HG02938 (cell line): ENCODE measurements around the gene CRACR2B.

Source experiments
- ATAC-seq: cut with Tn5 transposase; IDR thresholded peaks from one replicate; pipeline ENCODE4 v1.9.1; 2021; ENCODE audit warnings: mild to moderate bottlenecking, moderate library complexity; ENCODE audit not compliant: unreplicated experiment

The CRACR2B gene

GRCh38 chr11:827897-828192, at the start of gene CRACR2B:
TSS of gene CRACR2B (plus strand) at chr11:827919. CDS start at chr11:828608, 689 bp downstream.
- ATAC-seq, result no peak

DNA sequence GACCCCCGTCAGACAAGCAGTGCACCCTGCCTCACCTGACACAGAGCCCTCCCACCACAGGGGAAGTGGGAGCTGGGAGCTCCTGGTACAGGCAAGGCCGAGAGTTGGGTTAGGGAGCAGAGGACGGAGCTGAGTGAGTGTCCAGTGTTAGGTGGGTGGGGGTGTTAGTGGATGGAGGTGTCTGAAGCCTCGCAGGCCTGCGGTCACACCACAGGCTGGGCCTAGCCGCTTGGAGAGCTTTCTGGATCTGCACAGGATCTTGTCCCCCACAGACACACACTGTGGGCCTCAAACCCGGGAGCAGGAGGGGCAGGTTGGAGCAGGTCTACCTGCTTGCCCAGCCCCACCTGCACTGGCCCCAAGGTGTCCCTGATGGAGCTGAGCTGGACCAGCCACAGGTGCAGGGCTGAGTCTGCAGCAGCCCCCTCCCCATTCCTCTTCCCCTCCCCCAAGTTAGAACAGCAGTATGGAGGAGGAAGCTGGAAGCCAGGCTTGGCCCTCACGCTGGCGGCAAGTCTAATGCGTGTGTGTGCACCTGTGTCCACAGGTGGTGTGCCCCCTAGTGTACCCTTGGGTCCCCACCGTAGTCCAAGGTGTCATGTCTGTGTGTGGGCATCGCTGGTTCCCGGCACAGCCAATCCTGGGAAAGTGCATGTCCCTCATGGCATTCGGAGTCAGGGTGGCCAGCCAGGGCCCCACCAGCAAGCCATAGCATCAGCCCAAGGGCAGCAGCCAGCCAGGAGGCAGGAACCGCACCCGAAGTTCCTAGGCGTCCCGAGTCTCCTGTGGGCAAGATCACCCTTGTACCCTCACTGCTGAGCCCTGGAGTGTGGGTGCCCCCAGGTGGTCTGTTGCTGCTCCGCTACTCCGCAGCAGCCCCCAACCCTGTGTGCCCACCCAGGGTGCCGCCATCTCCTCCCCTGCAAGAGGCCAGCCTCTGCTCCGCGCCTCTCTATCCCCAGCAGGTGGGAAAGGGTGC, 48.5 kb upstream of the CRACR2B start:
- no peak for ATAC-seq

GRCh38 chr11:779955-780532, 47.7 kb upstream of the CRACR2B start:
- ATAC-seq, result no peak

DNA sequence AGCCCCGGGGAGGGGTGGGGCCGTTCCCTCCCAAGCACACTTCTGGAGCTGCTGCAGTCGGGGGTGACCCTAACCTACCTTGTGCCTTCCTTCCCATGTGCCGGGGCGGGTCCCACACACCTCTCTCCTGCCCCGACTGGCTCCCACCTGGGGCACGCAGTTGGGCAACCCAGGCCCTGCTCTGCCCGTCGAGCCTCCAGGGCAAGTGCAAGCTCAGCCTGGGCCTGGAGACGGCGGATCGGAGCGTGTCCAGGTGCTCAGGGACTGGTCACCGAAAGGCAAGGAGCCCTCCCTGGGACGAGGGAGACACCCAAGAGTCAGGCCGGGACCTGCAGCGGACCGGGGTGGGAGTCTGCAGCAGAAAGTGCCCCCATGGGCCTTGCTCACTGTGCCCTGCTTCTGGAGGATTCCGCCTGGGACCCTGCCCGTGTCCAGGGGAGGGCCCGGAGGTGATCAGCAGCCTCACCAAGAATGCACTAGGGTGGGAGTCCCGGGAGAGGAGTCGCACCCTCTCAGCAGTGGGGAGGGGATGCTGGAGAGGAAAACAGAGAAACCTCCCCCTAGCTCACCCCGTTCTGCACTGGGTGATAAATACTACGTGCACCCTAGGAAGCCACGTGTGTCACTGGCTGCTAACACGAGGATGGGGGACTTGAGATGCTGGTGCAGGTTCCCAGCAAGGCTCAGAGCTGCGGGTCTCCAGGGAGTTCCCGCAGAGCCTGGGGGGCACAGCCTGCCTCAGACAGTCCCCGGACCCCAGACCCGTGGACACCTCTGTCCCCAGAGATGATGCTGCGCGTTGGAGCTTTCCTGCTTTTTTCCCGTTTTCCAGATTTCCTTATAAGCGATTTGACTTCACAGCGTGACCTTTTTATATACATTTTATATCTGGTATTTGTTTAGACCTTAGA, 45.2 kb upstream of the CRACR2B start:
- no peak for ATAC-seq

DNA sequence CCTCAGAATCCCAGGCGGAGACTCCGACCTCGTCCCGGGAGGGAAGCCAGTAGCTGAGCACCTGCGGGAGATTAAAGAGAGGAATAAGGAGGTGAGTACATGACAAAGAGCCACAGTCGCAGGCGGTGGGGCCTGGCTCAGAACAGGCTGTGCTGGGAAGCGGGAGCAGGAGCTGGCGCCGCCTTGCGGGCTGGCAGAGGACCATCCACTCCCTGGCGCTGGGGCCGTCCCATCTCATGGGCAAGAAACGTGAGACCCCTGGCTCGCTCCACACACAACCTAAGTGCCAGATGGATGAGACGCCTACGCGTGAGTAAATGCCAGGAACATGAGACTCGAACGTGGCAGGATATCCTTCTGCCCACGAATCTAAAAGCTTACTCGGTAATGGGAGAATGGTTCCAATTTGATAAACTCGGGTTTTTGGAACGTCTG, 44.1 kb upstream of the CRACR2B start:
- ATAC-seq, result no peak

DNA sequence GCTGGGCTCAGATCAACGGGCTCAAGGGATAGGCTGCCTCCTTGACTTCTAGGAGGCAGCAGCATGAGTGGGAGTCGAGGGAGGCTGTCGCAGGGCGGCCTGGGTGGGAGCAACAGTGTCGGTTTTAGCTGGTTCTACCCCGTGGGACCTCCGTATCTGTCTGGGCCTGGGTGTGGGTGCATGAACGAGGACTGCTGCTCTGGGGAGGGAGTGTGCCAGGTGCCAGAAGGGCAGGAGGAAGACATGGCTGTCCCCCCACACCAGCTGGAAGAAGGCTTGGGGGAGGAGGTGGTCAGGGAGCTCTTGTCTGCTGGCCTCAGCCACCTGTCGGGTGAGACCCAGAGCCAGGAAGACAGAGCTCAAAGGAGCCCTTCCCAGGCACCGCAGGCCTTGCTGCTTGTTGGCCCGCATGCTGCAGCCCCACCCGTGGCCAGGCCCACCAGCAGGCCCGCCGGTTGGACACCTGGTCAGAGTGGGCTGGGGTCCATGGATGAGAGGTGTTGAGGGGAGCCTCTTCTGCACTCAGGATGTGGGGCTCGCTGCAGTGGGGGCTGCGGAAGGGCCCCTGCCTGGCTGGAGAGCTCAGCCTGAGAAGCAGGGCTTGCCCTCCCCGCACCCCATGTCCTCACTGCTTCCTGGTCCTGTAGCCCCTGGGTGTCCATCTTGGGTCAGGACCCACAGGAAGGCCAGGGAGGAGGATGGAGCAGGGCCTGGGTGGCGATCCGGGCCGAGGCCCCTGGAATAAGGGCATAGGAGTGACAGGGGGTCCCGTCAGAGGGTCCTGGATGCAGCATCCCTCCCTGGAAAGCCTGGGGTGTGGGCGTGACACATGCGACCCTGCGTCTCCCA, 41.3 kb upstream of the CRACR2B start:
- no peak for ATAC-seq

GRCh38 chr11:787084-787675, 40.5 kb upstream of the CRACR2B start:
- ATAC-seq, result no peak

GRCh38 chr11:788009-788640, 39.6 kb upstream of the CRACR2B start:
- ATAC-seq, result no peak

DNA sequence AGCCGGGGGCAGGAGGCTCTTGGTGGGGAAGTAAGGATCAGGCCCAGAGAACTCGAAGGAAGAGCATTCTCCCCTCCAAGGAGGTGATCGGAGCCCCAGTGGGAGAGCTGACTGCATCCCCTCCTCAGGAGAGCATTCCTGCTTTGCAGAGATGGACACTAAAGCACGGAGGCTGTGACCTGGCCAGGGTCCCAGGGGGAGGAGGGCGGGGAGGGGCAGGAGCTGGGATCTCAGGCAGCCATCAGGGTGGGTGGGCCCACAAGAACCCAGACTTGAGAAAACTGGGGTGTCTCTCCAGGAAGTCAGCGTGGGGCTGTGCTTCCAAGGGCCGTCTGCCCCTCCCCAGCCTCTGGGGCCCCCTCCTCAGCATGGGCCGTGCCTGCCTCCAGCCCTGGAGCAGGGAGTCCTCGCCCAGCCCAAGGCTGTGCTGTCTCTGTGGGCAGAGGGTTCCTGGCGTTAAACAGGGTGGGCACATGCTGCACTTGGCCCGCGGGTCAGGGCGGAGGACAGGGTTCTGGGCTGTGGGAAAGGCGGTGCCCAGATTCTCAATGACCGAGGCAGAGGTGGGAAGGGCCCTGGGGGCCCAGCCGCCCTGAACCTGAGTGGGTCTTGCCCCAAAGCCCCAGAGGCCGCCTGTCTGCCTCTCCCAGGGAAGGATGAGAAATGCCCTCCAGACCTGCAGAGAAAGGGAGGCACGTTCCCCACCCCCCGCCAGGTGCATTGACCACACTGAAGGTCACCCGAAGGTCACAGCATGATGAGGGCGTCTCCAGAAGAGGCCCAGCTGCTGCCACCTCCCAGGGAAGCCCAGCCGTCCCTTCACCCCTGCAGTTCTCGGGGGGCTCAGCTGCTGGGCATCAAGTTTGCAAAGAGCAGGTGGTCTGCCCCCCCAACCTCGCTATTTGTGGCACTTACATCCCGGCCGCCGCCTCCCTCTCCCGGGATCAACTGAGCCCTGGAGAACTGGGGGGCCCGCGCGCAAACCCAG, 38.5 kb upstream of the CRACR2B start:
- no peak for ATAC-seq

- ATAC-seq, result no peak
Observed at GRCh38 chr11:789943-790342, 37.8 kb upstream of the CRACR2B start, which contains the start of gene CEND1. TSS of gene CEND1 (minus strand) at chr11:790090. CDS start at chr11:788576, 1,514 bp downstream.

DNA sequence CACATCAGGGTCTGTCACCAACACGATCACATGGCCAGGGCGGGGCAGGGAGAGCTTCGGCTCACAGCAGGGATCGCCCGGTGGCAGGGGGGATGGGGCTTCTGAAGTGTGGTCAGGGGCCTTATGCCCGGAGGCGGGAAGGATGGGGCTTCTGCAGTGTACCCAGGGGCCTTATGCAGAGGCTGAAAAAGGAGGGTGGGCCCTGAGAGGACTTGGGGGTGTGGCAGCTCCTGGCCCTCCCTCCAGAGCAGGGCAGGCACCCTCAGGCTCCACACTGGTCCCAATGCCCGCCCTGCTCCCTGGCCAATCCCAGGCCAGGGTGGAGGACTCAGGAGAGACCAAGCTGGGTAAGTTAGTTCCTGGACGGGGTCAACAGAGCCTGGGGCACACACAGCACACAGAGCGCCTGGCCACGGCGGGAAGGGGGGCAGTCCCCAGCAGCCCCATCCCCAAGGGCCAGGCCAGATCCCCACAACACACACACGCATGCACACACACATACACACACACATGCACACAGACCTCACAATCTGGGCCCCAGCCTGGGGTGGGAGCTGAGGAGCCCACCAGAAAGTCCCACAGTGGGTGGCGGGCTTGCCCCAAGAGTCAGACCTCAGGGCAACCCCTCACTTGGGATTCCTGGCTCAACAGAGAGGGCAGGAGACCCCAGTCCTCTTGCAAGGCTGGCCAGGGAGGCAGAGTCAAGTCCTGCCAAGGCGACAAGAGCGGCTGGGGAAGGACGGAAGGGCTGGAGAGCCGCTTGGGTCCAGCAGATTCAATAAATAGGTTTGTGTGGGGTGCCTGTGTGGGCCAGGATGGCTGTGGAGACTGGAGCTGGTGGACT, 36.8 kb upstream of the CRACR2B start:
- ATAC-seq, result no peak

- no peak for ATAC-seq
Observed at GRCh38 chr11:791658-792534, 35.8 kb upstream of the CRACR2B start.

- no peak for ATAC-seq
Observed at GRCh38 chr11:792535-792821, 35.2 kb upstream of the CRACR2B start.

DNA sequence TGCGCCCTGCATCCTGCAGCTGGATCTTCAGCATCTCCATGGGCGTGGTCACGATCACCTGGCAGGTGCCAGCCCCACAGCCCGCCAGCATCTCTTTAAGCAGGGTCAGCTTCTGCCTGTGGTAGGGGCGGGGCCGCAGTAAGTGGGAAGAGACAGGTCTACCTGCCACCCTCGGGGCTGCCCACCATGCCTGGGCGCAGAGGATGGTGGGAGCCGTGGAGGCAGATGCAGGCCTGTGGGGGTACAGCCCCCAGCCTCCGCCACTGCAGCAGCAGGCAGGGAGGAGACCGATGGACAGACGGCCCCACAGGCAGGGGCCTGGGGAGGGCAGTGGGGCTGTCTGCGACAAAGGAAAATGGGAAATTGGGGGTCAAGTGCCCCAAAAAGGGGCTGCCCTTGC, 34.8 kb upstream of the CRACR2B start:
- no peak for ATAC-seq

GRCh38 chr11:793556-793955, 34.2 kb upstream of the CRACR2B start:
- ATAC-seq, result no peak

DNA sequence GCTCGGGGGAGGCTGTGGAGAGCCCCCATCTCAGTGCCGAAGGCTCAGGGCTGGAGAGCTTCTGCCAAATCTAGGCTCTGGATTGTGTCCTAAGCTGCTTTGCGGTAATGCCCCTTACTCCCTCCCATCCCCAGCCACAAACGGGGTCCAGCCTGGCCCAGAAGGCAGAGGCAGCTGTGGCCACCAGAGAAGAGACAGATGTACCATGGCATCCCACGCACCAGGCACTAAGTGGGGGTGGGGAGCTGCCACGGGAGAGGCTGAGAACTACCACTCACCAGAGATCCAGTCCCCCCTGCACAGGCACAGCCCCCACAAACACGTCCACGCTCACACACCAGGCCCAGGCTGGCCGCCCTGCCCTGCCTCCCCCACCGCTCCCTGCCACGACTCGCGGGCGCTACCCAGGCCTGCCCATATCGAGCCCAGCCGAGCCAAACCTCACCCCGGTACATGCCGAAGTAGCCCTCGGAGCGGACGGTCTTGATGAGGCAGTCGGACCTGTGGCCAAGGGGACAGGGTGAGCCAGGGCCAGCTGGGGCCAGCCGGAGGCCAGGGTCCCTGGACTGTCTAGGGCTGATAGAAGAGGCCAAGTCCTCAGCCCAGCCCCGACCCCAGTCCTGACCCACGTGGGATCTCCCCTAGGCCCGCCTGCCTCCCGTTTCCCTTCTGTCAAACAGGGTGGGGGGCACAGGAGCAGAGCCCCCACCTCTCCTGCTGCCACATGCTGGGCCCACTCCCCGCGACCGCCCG, 33.5 kb upstream of the CRACR2B start:
- no peak for ATAC-seq
